Measurements from ENCODE around the gene TROAP.

GRCh38 chr12:49295082-49295936, 27.7 kb upstream of the TROAP start, which contains the start of gene PRPH:
- TF ChIP-seq YY1 (IDR thresholded peaks at IDR 0.05) (no peak), CTCF (IDR thresholded peaks at IDR 0.05; ENCODE audit: low read depth, low read length, missing input control) (no peak), GABPA (IDR thresholded peaks at IDR 0.05 in 1 of 2, conservative IDR thresholded peaks at IDR 0.05 in 1 of 2) (no peak), FOXA1 (IDR thresholded peaks at IDR 0.05) (no peak), MAX (IDR thresholded peaks at IDR 0.05) (no peak), ZBTB33 (IDR thresholded peaks at IDR 0.05) (no peak)

Measured in liver (tissue), 3 donors.